HEK293 (cell line): ENCODE data around the gene WNT4.

Experiments used
- CTCF ChIA-PET: fragments of 350-600 bp; formaldehyde crosslinking; extraction: SDS; loops from one replicate; lab custom pipeline; 2021; ENCODE audit warnings: antibody characterized with exemption; lab: Yijun Ruan, JAX
- POLR2A ChIA-PET: fragments of 300-600 bp; formaldehyde crosslinking; extraction: SDS; loops from one replicate; lab custom pipeline; 2020; ENCODE audit warnings: antibody characterized with exemption, inconsistent platforms; lab: Yijun Ruan, JAX
- H3K27ac ChIP-seq: fragments of 200-500 bp; sonication (Bioruptor generic); 2 replicates; pipeline ENCODE4 v1.5.1; 2014; ENCODE audit warnings: low read depth, low read length, control low read depth, inconsistent platforms; ENCODE audit errors: extremely low read depth
- H3K36me3 ChIP-seq, 2 experiments: fragments of 200-500 bp in 1 of 2; sonication (Bioruptor generic) in 1 of 2; 1 replicate in 1 of 2; 2 replicates in 1 of 2; pipeline ENCODE4 v1.5.1; 2014 to 2017; ENCODE audit warnings: inconsistent platforms in 2 of 2, low read length in 2 of 2; ENCODE audit not compliant: control insufficient read depth in 2 of 2, insufficient read depth in 1 of 2
- H3K4me1 ChIP-seq: fragments of 200-500 bp; sonication (Bioruptor generic); 2 replicates; pipeline ENCODE4 v1.5.1; 2014; ENCODE audit warnings: mild to moderate bottlenecking, low read length, inconsistent platforms; ENCODE audit not compliant: control insufficient read depth, insufficient read depth
- H3K4me3 ChIP-seq: 2 replicates; pipeline ENCODE4 v1.5.1; 2011; ENCODE audit warnings: low read depth, mild to moderate bottlenecking, control low read depth, low read length, moderate library complexity
- H3K9me3 ChIP-seq: fragments of 200-500 bp; sonication (Bioruptor generic); 2 replicates; pipeline ENCODE4 v1.5.1; 2014; ENCODE audit warnings: low read depth, low read length, inconsistent platforms; ENCODE audit not compliant: control insufficient read depth, insufficient read depth
- MZF1 ChIP-seq: fragments of 450-650 bp; formaldehyde crosslinking; IDR thresholded peaks from 2 replicates; pipeline ENCODE4 v1.5.1; 2017; ENCODE audit warnings: missing biosample characterization, missing genetic modification characterization, borderline replicate concordance
- ZBTB1 ChIP-seq: fragments of 450-650 bp; formaldehyde crosslinking; IDR thresholded peaks from 2 replicates; pipeline ENCODE4 v1.5.1; 2016; ENCODE audit warnings: missing biosample characterization, missing genetic modification characterization
- ZBTB17 ChIP-seq: fragments of 450-650 bp; formaldehyde crosslinking; IDR thresholded peaks from 2 replicates; pipeline ENCODE4 v1.5.1; 2016; ENCODE audit warnings: missing biosample characterization, missing genetic modification characterization
- ZNF121 ChIP-seq: fragments of 450-650 bp; formaldehyde crosslinking; IDR thresholded peaks from 2 replicates; pipeline ENCODE4 v1.5.1; 2016; ENCODE audit warnings: missing biosample characterization, missing genetic modification characterization
- ZNF214 ChIP-seq: fragments of 450-650 bp; formaldehyde crosslinking; IDR thresholded peaks from 2 replicates; pipeline ENCODE4 v1.5.1; 2017; ENCODE audit warnings: missing biosample characterization, mild to moderate bottlenecking, missing genetic modification characterization, borderline replicate concordance
- ZNF37A ChIP-seq: fragments of 450-650 bp; IDR thresholded peaks from 2 replicates; pipeline ENCODE4 v1.5.1; 2018; ENCODE audit warnings: missing biosample characterization, missing genetic modification characterization
- ZNF600 ChIP-seq: fragments of 450-650 bp; formaldehyde crosslinking; IDR thresholded peaks from 2 replicates; pipeline ENCODE4 v1.5.1; 2016; ENCODE audit warnings: missing biosample characterization, missing genetic modification characterization
- ZNF707 ChIP-seq: fragments of 450-650 bp; formaldehyde crosslinking; IDR thresholded peaks from 2 replicates; pipeline ENCODE4 v1.5.1; 2016; ENCODE audit warnings: missing biosample characterization, missing genetic modification characterization
- ZNF776 ChIP-seq: fragments of 450-650 bp; formaldehyde crosslinking; IDR thresholded peaks from 2 replicates; pipeline ENCODE4 v1.5.0; 2017; ENCODE audit warnings: missing biosample characterization, missing genetic modification characterization, borderline replicate concordance
- TF ChIP-seq, protein P1 (sequence below): fragments of 450-650 bp; formaldehyde crosslinking; IDR thresholded peaks from 2 replicates; pipeline ENCODE4 v1.5.1; 2016; ENCODE audit warnings: missing biosample characterization, missing genetic modification characterization
- TF ChIP-seq, protein P2 (sequence below): fragments of 450-650 bp; IDR thresholded peaks from 2 replicates; pipeline ENCODE4 v1.5.1; 2018; ENCODE audit warnings: missing biosample characterization, mild to moderate bottlenecking, missing genetic modification characterization
- TF ChIP-seq, protein P3 (sequence below): fragments of 450-650 bp; formaldehyde crosslinking; IDR thresholded peaks from 2 replicates; pipeline ENCODE4 v1.5.1; 2016; ENCODE audit warnings: missing biosample characterization, missing genetic modification characterization
- TF ChIP-seq, protein P4 (sequence below): fragments of 450-650 bp; formaldehyde crosslinking; IDR thresholded peaks from 2 replicates; pipeline ENCODE4 v1.5.1; 2017; ENCODE audit warnings: missing biosample characterization, missing genetic modification characterization
- TF ChIP-seq, protein P5 (sequence below): fragments of 450-650 bp; formaldehyde crosslinking; IDR thresholded peaks from 2 replicates; pipeline ENCODE4 v1.5.1; 2016; ENCODE audit warnings: missing biosample characterization, missing genetic modification characterization
- TF ChIP-seq, protein P6 (sequence below): fragments of 450-650 bp; formaldehyde crosslinking; IDR thresholded peaks from 2 replicates; pipeline ENCODE4 v1.5.1; 2016; ENCODE audit warnings: missing biosample characterization, missing genetic modification characterization

Gene WNT4

DNA sequence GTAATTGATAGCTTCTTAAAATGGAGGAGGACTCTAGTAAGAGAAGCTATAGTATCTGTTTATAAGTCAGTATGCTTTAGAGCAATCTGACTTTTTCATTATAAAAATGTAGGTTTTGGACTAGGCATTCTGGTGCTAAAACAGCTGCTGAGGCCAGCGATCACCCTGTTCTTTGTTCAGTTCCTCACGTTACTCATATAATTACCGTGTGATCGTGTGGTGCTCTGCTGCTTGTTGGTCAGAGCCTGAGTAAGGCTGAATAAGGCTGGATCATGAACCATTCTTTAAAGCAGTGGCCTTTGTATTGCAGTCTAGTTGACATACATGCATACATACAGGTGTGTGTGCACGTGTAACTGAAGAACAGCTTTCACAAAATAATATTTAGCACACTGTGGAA is 65.2 kb downstream of the WNT4 start:
- no peak overlapping the region for H3K4me3 ChIP-seq
- H3K27ac ChIP-seq: no peak overlapping the region
- H3K4me1 ChIP-seq: peaks cover 29% of the 10 kb centered on the region
- TF ChIP-seq, protein P1, sequence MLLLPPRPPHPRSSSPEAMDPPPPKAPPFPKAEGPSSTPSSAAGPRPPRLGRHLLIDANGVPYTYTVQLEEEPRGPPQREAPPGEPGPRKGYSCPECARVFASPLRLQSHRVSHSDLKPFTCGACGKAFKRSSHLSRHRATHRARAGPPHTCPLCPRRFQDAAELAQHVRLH (tag by site-specific recombination): no peak
- TF ChIP-seq, protein P2, sequence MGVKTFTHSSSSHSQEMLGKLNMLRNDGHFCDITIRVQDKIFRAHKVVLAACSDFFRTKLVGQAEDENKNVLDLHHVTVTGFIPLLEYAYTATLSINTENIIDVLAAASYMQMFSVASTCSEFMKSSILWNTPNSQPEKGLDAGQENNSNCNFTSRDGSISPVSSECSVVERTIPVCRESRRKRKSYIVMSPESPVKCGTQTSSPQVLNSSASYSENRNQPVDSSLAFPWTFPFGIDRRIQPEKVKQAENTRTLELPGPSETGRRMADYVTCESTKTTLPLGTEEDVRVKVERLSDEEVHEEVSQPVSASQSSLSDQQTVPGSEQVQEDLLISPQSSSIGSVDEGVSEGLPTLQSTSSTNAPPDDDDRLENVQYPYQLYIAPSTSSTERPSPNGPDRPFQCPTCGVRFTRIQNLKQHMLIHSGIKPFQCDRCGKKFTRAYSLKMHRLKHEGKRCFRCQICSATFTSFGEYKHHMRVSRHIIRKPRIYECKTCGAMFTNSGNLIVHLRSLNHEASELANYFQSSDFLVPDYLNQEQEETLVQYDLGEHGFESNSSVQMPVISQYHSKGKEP (tag by site-specific recombination): no peak
- TF ChIP-seq, protein P3, sequence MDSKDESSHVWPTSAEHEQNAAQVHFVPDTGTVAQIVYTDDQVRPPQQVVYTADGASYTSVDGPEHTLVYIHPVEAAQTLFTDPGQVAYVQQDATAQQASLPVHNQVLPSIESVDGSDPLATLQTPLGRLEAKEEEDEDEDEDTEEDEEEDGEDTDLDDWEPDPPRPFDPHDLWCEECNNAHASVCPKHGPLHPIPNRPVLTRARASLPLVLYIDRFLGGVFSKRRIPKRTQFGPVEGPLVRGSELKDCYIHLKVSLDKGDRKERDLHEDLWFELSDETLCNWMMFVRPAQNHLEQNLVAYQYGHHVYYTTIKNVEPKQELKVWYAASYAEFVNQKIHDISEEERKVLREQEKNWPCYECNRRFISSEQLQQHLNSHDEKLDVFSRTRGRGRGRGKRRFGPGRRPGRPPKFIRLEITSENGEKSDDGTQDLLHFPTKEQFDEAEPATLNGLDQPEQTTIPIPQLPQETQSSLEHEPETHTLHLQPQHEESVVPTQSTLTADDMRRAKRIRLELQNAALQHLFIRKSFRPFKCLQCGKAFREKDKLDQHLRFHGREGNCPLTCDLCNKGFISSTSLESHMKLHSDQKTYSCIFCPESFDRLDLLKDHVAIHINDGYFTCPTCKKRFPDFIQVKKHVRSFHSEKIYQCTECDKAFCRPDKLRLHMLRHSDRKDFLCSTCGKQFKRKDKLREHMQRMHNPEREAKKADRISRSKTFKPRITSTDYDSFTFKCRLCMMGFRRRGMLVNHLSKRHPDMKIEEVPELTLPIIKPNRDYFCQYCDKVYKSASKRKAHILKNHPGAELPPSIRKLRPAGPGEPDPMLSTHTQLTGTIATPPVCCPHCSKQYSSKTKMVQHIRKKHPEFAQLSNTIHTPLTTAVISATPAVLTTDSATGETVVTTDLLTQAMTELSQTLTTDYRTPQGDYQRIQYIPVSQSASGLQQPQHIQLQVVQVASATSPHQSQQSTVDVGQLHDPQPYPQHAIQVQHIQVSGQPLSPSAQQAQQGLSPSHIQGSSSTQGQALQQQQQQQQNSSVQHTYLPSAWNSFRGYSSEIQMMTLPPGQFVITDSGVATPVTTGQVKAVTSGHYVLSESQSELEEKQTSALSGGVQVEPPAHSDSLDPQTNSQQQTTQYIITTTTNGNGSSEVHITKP (tag by site-specific recombination): no peak
- TF ChIP-seq ZNF600 (tag by site-specific recombination) (peak; percentile 76), MZF1 (tag by site-specific recombination) (no peak), ZNF776 (no peak), ZNF214 (tag by site-specific recombination) (no peak), ZBTB1 (tag by site-specific recombination) (no peak), ZNF707 (tag by site-specific recombination) (no peak), ZBTB17 (peak; percentile 23; the same call in 1 of the 2 replicates)
- TF ChIP-seq, protein P4, sequence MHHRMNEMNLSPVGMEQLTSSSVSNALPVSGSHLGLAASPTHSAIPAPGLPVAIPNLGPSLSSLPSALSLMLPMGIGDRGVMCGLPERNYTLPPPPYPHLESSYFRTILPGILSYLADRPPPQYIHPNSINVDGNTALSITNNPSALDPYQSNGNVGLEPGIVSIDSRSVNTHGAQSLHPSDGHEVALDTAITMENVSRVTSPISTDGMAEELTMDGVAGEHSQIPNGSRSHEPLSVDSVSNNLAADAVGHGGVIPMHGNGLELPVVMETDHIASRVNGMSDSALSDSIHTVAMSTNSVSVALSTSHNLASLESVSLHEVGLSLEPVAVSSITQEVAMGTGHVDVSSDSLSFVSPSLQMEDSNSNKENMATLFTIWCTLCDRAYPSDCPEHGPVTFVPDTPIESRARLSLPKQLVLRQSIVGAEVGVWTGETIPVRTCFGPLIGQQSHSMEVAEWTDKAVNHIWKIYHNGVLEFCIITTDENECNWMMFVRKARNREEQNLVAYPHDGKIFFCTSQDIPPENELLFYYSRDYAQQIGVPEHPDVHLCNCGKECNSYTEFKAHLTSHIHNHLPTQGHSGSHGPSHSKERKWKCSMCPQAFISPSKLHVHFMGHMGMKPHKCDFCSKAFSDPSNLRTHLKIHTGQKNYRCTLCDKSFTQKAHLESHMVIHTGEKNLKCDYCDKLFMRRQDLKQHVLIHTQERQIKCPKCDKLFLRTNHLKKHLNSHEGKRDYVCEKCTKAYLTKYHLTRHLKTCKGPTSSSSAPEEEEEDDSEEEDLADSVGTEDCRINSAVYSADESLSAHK: no peak
- TF ChIP-seq, protein P5, sequence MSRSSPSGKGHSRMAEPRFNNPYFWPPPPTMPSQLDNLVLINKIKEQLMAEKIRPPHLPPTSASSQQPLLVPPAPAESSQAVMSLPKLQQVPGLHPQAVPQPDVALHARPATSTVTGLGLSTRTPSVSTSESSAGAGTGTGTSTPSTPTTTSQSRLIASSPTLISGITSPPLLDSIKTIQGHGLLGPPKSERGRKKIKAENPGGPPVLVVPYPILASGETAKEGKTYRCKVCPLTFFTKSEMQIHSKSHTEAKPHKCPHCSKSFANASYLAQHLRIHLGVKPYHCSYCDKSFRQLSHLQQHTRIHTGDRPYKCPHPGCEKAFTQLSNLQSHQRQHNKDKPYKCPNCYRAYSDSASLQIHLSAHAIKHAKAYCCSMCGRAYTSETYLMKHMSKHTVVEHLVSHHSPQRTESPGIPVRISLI: no peak
- TF ChIP-seq, all 188 proteins: peak for 2
- no peaks in the 10 kb centered on the region for H3K9me3 ChIP-seq
- ChIA-PET POLR2A (no interaction called here), CTCF (no interaction called here)
- H3K36me3 ChIP-seq: peaks cover 8 to 57% of the 10 kb centered on the region in 2 experiments; a peak in 2 of 3 replicates

DNA sequence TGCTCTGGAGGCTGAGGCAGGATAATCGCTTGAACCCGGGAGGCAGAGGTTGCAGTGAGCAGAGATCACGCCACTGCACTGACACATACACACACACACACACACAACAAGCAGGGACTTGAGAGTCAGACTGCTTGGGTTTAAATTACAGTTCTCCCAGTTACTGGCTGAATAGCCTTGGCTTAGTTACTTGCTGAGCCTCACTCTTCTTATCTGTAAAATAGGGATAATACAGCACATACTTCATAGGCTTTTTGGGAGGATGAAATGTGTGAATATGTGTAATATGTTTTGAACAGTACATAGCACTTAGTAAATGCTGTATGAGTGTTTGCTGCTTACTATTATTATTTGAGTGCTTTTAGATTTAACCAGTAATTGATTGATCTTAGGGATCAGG is 66.6 kb downstream of the WNT4 start:
- Histone ChIP-seq H3K36me3 (peaks cover 8 to 48% of the 10 kb centered on the region in 2 experiments; a peak in 2 of 3 replicates), H3K4me1 (peaks cover 32% of the 10 kb centered on the region), H3K27ac (no peak overlapping the region)
- ChIA-PET CTCF (interaction anchor here (2.9 kb wide), 1 partner anchor 29 kb away, joined by 7 read pairs; no protein-coding TSS in a partner anchor), POLR2A (no interaction called here)
- no peak for TF ChIP-seq ZNF37A (tag by site-specific recombination)
- TF ChIP-seq, protein P6, sequence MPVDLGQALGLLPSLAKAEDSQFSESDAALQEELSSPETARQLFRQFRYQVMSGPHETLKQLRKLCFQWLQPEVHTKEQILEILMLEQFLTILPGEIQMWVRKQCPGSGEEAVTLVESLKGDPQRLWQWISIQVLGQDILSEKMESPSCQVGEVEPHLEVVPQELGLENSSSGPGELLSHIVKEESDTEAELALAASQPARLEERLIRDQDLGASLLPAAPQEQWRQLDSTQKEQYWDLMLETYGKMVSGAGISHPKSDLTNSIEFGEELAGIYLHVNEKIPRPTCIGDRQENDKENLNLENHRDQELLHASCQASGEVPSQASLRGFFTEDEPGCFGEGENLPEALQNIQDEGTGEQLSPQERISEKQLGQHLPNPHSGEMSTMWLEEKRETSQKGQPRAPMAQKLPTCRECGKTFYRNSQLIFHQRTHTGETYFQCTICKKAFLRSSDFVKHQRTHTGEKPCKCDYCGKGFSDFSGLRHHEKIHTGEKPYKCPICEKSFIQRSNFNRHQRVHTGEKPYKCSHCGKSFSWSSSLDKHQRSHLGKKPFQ (tag by site-specific recombination): 0 out of 2 replicates have a peak, but pooled peaks have one; percentile 7
- 0 out of 2 replicates have a peak, but pooled peaks have one; percentile 14 for TF ChIP-seq ZNF121 (tag by site-specific recombination)
- TF ChIP-seq, all 188 proteins: peak for 2
- no peak overlapping the region for H3K4me3 ChIP-seq
- H3K9me3 ChIP-seq: no peaks in the 10 kb centered on the region
